ENCODE measurements around the gene ITGAD. TPM values are rescaled to one million over a fixed set of nuclear protein-coding genes. Genes with fewer than 3 reads are reported as not detected.
A peak's percentile ranks its signal among the peaks of the same experiment; 100 is the strongest.

Gene ITGAD
- total RNA-seq, 4 donors from 2014 or later = 0.19 TPM; not detected in 3

GRCh38 chr16:31471875-31472708, 79.0 kb downstream of the ITGAD start, which contains the start of gene TGFB1I1:
Gene TGFB1I1 (plus strand): TSS chr16:31472152. CDS start chr16:31472189, 37 bp downstream.
- intact Hi-C loops (cut with DNase I) = no loop called here
- 0 to 9% methylated on average over 5 to 22 of the region's 63 CpGs for WGBS, 2 donors
- DNase-seq = no peak
- Histone ChIP-seq H3K4me1 (peaks cover 19 to 64% (median 27%) of the 10 kb centered on the region in 3 donors), H3K9me3 (no peaks in the 10 kb centered on the region), H3K27me3 (peaks cover 0 to 7% (median 0%) of the 10 kb centered on the region in 4 donors), H3K36me3 (peaks cover 0 to 41% (median 1%) of the 10 kb centered on the region in 3 donors), H3K4me3 (peak within 1 kb of the TSS; percentile 42 to 82 (median 64)), H3K27ac (peak within 1 kb of the TSS; percentile 80 to 94 (median 86))
- TF ChIP-seq, protein P1, sequence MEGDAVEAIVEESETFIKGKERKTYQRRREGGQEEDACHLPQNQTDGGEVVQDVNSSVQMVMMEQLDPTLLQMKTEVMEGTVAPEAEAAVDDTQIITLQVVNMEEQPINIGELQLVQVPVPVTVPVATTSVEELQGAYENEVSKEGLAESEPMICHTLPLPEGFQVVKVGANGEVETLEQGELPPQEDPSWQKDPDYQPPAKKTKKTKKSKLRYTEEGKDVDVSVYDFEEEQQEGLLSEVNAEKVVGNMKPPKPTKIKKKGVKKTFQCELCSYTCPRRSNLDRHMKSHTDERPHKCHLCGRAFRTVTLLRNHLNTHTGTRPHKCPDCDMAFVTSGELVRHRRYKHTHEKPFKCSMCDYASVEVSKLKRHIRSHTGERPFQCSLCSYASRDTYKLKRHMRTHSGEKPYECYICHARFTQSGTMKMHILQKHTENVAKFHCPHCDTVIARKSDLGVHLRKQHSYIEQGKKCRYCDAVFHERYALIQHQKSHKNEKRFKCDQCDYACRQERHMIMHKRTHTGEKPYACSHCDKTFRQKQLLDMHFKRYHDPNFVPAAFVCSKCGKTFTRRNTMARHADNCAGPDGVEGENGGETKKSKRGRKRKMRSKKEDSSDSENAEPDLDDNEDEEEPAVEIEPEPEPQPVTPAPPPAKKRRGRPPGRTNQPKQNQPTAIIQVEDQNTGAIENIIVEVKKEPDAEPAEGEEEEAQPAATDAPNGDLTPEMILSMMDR (IDR thresholded peaks at IDR 0.05) = no peak
- peak in 1 of 4 donors; percentile 35 for TF ChIP-seq POLR2A (IDR thresholded peaks at IDR 0.05)

- Histone ChIP-seq H3K27me3 (peaks cover 0 to 7% (median 0%) of the 10 kb centered on the region in 4 donors), H3K9me3 (no peaks in the 10 kb centered on the region), H3K27ac (peak overlapping the region; percentile 80 to 94 (median 86)), H3K4me3 (peak overlapping the region; percentile 42 to 82 (median 64)), H3K4me1 (peaks cover 24 to 71% (median 30%) of the 10 kb centered on the region in 3 donors), H3K36me3 (peaks cover 0 to 43% (median 8%) of the 10 kb centered on the region in 3 donors)
- 23 to 24% methylated on average over 20 of the region's 20 CpGs for WGBS, 2 donors
- intact Hi-C loops (cut with DNase I) = no loop called here
- DNase-seq = no peak
- no peak for TF ChIP-seq POLR2A (IDR thresholded peaks at IDR 0.05)
- TF ChIP-seq, protein P1 (IDR thresholded peaks at IDR 0.05) = peak; percentile 28 to 67 (median 60)
These were observed 79.6 kb downstream of the ITGAD start for GRCh38 chr16:31472709-31473203.

DNA sequence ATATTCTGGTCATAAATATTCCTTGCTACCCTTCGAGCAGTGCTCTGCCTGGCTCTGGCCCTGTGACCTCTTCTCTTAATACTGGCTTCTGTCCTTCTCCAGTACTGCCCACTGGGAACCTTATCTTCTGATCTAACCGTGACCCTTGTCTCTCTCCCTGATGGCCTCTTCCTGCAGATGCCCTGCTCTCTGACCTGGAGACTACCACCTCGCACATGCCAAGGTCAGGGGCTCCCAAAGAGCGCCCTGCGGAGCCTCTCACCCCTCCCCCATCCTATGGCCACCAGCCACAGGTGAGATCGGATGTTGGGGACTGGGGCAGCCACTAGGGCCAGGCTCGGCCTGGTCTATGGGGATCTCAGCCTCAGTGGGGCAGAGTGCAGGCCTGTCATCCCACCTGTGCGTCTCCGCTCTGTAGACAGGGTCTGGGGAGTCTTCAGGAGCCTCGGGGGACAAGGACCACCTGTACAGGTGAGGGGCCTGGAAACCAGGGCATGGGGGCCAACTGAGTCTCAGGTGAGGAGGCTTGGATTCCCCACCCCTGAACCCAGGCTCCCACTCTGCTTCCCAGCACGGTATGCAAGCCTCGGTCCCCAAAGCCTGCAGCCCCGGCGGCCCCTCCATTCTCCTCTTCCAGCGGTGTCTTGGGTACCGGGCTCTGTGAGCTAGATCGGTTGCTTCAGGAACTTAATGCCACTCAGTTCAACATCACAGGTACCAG, 80.3 kb downstream of the ITGAD start:
- 87 to 89% methylated on average over 3 to 5 of the region's 17 CpGs for WGBS, 2 donors
- Histone ChIP-seq H3K4me1 (peaks cover 24 to 74% (median 30%) of the 10 kb centered on the region in 3 donors), H3K36me3 (peaks cover 0 to 48% (median 10%) of the 10 kb centered on the region in 3 donors), H3K4me3 (peak overlapping the region in 2 of 4 donors; percentile 66 to 82), H3K27ac (peak overlapping the region in 3 of 4 donors; percentile 83 to 94 (median 90)), H3K9me3 (no peaks in the 10 kb centered on the region), H3K27me3 (peaks cover 0 to 7% (median 0%) of the 10 kb centered on the region in 4 donors)
- DNase-seq = no peak
- intact Hi-C loops (cut with DNase I) = no loop called here
- TF ChIP-seq POLR2A (IDR thresholded peaks at IDR 0.05) = no peak
- TF ChIP-seq, protein P1 (IDR thresholded peaks at IDR 0.05) = no peak

- Histone ChIP-seq H3K4me3 (no peak overlapping the region), H3K27ac (peak overlapping the region in 1 of 4 donors; percentile 94), H3K27me3 (peaks cover 0 to 7% (median 0%) of the 10 kb centered on the region in 4 donors), H3K9me3 (no peaks in the 10 kb centered on the region), H3K36me3 (peaks cover 0 to 48% (median 10%) of the 10 kb centered on the region in 3 donors), H3K4me1 (peaks cover 24 to 74% (median 30%) of the 10 kb centered on the region in 3 donors)
- no peak for DNase-seq
- WGBS, 2 donors = 77 to 82% methylated on average over 6 to 8 of the region's 12 CpGs
- no peak for TF ChIP-seq POLR2A (IDR thresholded peaks at IDR 0.05)
- intact Hi-C loops (cut with DNase I) = no loop called here
These were observed 81.1 kb downstream of the ITGAD start for GRCh38 chr16:31474173-31474714.

Measured in esophagus squamous epithelium (tissue), 5 donors.